MCF 10A (cell line): ENCODE data around the gene CRACR2B. TPM values are rescaled to one million over a fixed set of nuclear protein-coding genes. Genes with fewer than 3 reads are reported as not detected.

Experiments used
- BruUV-seq: library from RNA; stranded (reverse); fragments of 400-500 nt; replicated peaks from 2 replicates; lab custom pipeline; 2021; lab: Mats Ljungman, UMichigan
- CTCF ChIA-PET: fragments of 300-600 bp; sonication (Branson Sonifier 250); formaldehyde crosslinking; extraction: SDS; loops from one replicate; lab custom pipeline; 2021; ENCODE audit warnings: antibody characterized with exemption, inconsistent platforms; lab: Yijun Ruan, JAX
- POLR2A ChIA-PET: fragments of 300-600, 350-650 bp; sonication (Branson Sonifier 250); formaldehyde crosslinking; extraction: SDS; loops from one replicate; lab custom pipeline; 2020; ENCODE audit warnings: antibody characterized with exemption, inconsistent platforms; lab: Yijun Ruan, JAX
- DNase-seq: peaks from one replicate; pipeline ENCODE4 v3.0.0-alpha.2; 2018; ENCODE audit not compliant: unreplicated experiment
- H3K27ac Mint-ChIP-seq: one replicate; pipeline ENCODE4 v1.8.0; 2022; ENCODE audit warnings: mild to moderate bottlenecking, low read depth, mixed read lengths; ENCODE audit not compliant: unreplicated experiment
- H3K27me3 Mint-ChIP-seq: one replicate; pipeline ENCODE4 v1.8.0; 2022; ENCODE audit warnings: mixed read lengths; ENCODE audit not compliant: insufficient read depth, unreplicated experiment
- H3K36me3 Mint-ChIP-seq: one replicate; pipeline ENCODE4 v1.8.0; 2022; ENCODE audit warnings: mild to moderate bottlenecking, moderate library complexity, mixed read lengths; ENCODE audit not compliant: insufficient read depth, unreplicated experiment
- H3K4me1 Mint-ChIP-seq: one replicate; pipeline ENCODE4 v1.8.0; 2022; ENCODE audit warnings: mixed read lengths; ENCODE audit not compliant: insufficient read depth, unreplicated experiment
- H3K4me3 Mint-ChIP-seq: one replicate; pipeline ENCODE4 v1.8.0; 2022; ENCODE audit warnings: mild to moderate bottlenecking, moderate library complexity, mixed read lengths; ENCODE audit not compliant: unreplicated experiment
- H3K9me3 Mint-ChIP-seq: one replicate; pipeline ENCODE4 v1.8.0; 2022; ENCODE audit warnings: mixed read lengths; ENCODE audit not compliant: unreplicated experiment
- intact Hi-C: fragments of 100-400 bp; cut with micrococcal nuclease; formaldehyde crosslinking; loops from 2 replicates; pipeline ENCODE4 v1.14.1; 2022
- total RNA-seq: library from RNA; stranded (reverse); gene quantifications from 2 replicates; pipeline ENCODE4 v1.2.3, GENCODE V29; 2022
- TF ChIP-seq, protein P1 (sequence below): fragments of 200-600 bp; IDR thresholded peaks from one replicate; pipeline ENCODE4 v1.8.0; 2022; ENCODE audit warnings: antibody characterized with exemption, mild to moderate bottlenecking; ENCODE audit not compliant: unreplicated experiment

CRACR2B gene
- total RNA-seq, 1 experiment from 2014 or later: 1.2 TPM

DNA sequence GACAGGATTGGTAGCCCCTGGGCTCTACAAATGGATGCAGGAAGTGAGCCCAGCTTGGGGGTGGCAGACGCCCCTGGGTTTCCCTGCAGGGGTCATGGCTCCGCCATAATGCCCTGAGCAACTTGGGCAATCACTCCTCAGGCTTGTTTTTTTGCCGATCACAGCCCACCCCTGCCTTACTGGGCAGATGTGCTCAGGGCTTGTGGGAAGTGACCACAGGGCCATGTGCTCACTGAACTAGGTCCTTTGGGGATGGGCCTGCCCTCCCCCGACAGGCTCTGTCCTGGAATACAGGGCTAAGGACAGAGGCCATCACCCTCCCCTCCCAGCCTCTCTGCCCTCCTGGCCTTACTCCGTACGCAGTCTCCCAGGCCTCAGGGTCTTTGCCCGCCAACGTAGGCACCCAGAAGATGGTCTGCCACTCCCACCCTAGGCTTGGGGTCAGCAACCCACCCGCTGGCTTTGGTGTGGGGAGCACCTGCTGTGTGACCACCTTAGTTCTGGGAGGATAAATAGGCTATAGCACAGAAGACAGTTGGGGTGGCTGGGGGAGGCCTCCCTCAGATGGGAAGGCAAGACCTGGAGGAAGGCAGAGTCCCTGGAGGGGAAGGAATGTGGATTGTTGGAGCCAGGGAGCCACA, 14.1 kb upstream of the CRACR2B start:
- BruUV-seq: no TSS peak
- H3K4me1 Mint-ChIP-seq: peaks cover 9% of the 10 kb centered on the region
- H3K36me3 Mint-ChIP-seq: peaks cover 40% of the 10 kb centered on the region
- ChIA-PET CTCF (interaction anchor here (1.2 kb wide), 1 partner anchor 33 kb away, joined by 3 read pairs; no protein-coding TSS in a partner anchor), POLR2A (interaction anchor here (0.8 to 9.6 kb wide), 3 partner anchors 9 to 21 kb away, joined by 3 to 274 read pairs (median 4); partner anchors contain the start of gene CD151)
- H3K9me3 Mint-ChIP-seq: no peaks in the 10 kb centered on the region
- no peaks in the 10 kb centered on the region for H3K27me3 Mint-ChIP-seq
- intact Hi-C loops: no loop called here
- DNase-seq: no peak
- TF ChIP-seq, protein P1, sequence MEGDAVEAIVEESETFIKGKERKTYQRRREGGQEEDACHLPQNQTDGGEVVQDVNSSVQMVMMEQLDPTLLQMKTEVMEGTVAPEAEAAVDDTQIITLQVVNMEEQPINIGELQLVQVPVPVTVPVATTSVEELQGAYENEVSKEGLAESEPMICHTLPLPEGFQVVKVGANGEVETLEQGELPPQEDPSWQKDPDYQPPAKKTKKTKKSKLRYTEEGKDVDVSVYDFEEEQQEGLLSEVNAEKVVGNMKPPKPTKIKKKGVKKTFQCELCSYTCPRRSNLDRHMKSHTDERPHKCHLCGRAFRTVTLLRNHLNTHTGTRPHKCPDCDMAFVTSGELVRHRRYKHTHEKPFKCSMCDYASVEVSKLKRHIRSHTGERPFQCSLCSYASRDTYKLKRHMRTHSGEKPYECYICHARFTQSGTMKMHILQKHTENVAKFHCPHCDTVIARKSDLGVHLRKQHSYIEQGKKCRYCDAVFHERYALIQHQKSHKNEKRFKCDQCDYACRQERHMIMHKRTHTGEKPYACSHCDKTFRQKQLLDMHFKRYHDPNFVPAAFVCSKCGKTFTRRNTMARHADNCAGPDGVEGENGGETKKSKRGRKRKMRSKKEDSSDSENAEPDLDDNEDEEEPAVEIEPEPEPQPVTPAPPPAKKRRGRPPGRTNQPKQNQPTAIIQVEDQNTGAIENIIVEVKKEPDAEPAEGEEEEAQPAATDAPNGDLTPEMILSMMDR: no peak
- no peak overlapping the region for H3K27ac Mint-ChIP-seq
- no peak overlapping the region for H3K4me3 Mint-ChIP-seq

DNA sequence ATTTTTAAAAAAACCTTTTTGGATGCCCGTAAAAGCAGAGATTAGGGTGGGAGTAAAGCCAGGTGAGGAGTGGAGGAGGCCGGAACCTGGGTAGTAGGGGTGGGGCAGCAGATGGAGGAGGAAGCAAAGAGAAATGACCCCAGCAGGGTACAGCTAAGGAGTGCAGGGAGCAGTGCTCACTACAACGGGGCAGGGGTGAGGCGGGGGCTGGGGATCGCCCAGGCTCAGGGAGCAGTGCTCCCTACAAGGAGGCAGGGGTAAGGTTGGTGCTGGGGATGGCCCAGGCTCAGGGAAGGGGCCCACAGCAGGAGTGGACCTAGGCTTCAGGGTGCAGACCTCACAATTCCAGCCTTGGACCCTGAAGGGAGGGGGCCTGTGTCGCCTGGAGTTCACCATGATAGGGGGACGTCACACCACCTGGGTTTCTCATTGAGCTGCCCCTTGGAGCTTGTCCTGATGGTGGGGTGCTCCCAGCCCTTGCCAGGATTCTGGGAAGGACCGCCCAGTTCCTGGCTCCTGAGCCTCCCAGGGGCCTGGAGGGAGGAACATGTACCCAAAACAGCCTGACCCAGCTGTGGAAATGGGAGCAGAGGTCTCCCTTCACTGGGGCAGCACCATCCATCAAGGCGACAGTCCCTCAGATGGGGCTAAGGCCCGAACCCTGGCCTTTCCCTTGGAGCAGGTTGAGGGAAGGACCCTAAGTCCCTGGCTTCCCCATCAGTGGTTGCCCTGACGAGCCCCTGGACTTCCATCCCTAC, 11.9 kb upstream of the CRACR2B start:
- Mint-ChIP-seq H3K4me3 (no peak overlapping the region), H3K9me3 (no peaks in the 10 kb centered on the region), H3K27ac (no peak overlapping the region), H3K36me3 (peaks cover 33% of the 10 kb centered on the region), H3K27me3 (no peaks in the 10 kb centered on the region), H3K4me1 (peaks cover 12% of the 10 kb centered on the region)
- TF ChIP-seq, protein P1: no peak
- ChIA-PET CTCF (interaction anchor here (0.7 kb wide), 1 partner anchor 230 kb away, joined by 4 read pairs; no protein-coding TSS in a partner anchor), POLR2A (interaction anchor here (0.7 to 9.6 kb wide), 5 partner anchors 10 to 221 kb away, joined by 3 to 274 read pairs (median 141); partner anchors contain the start of genes CD151, PIDD1, POLR2L and RPLP2)
- no peak for DNase-seq
- no TSS peak for BruUV-seq
- intact Hi-C loops: no loop called here

DNA sequence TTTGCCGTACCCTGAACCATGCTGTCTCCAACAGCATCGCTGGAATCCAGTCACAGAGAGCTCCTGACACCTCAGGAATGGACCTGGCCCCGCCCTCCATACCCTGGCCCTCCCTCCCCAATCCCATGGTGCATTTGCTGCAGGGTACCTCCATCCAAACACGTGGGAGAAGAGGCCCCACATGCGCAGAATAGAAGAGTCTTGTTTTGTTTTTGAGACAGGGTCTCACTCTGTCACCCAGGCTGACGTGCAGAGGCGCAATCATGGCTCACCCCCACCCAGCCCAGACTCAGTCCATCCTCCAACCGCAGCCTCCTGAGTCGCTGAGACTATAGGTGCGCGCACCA, 11.3 kb upstream of the CRACR2B start:
- Mint-ChIP-seq H3K4me1 (peaks cover 12% of the 10 kb centered on the region), H3K27ac (no peak overlapping the region), H3K9me3 (no peaks in the 10 kb centered on the region), H3K4me3 (no peak overlapping the region), H3K27me3 (no peaks in the 10 kb centered on the region), H3K36me3 (peaks cover 33% of the 10 kb centered on the region)
- POLR2A ChIA-PET: interaction anchor here (0.7 to 9.6 kb wide), 5 partner anchors 11 to 222 kb away, joined by 3 to 274 read pairs (median 141); partner anchors contain the start of genes CD151, PIDD1, POLR2L and RPLP2
- intact Hi-C loops: no loop called here
- DNase-seq: no peak
- BruUV-seq: no TSS peak
- TF ChIP-seq, protein P1: no peak
- CTCF ChIA-PET: no interaction called here
